Cardiac fibroblast (primary cell): ENCODE results near the gene MACROD2.
A peak's percentile ranks its signal among the peaks of the same experiment; 100 is the strongest.
"Not testable (repeated sequence)": the region's sequence is repeated elsewhere in the genome, so short reads cannot be mapped to it uniquely, and the experiment has no call there.

Experiments
- DNase-seq, 2 donors: peaks; one replicate each; pipeline versions ENCODE4 v3.0.0 to v3.0.0-alpha.2; 2010; ENCODE audit warnings: low read depth in 2 of 2
- H3K4me3 ChIP-seq, 2 donors: replicated peaks in 1 of 2; 1 replicate in 1 of 2; 2 replicates in 1 of 2; pipeline ENCODE4 v1.5.1; 2011; ENCODE audit warnings: low read depth in 2 of 2, low read length in 2 of 2, mild to moderate bottlenecking in 2 of 2, moderate library complexity in 1 of 2
- CTCF ChIP-seq: IDR thresholded peaks from one replicate; pipeline ENCODE4 v1.5.1; 2011; ENCODE audit warnings: low read depth, mild to moderate bottlenecking, low read length, inconsistent platforms

The MACROD2 gene

GRCh38 chr20:14264869-14265268 is 269.6 kb downstream of the MACROD2 start:
- no peak overlapping the region for H3K4me3 ChIP-seq
- TF ChIP-seq CTCF = peak; percentile 11
- DNase-seq = peak; percentile 7 to 42

GRCh38 chr20:14266246-14266645 is 270.9 kb downstream of the MACROD2 start:
- H3K4me3 ChIP-seq = no peak overlapping the region
- DNase-seq = no peak
- no peak for TF ChIP-seq CTCF

GRCh38 chr20:14270751-14271150 is 275.4 kb downstream of the MACROD2 start:
- not testable (repeated sequence) for DNase-seq

GRCh38 chr20:14282140-14282539 is 286.8 kb downstream of the MACROD2 start:
- H3K4me3 ChIP-seq = no peak overlapping the region
- DNase-seq = no peak
- TF ChIP-seq CTCF = no peak

More at GRCh38 chr20:14270751-14271150, 275.4 kb downstream of the MACROD2 start:
- H3K4me3 ChIP-seq = not testable (repeated sequence)

GRCh38 chr20:14284443-14284842 is 289.1 kb downstream of the MACROD2 start:
- TF ChIP-seq CTCF = no peak
- DNase-seq = no peak
- no peak overlapping the region for H3K4me3 ChIP-seq

GRCh38 chr20:14288341-14289330 is 293.3 kb downstream of the MACROD2 start:
- no peak overlapping the region for H3K4me3 ChIP-seq
- DNase-seq = peak in 1 of 2 donors; percentile 63
- no peak for TF ChIP-seq CTCF

GRCh38 chr20:14291502-14291901 is 296.2 kb downstream of the MACROD2 start:
- DNase-seq = no peak
- no peak for TF ChIP-seq CTCF

More at GRCh38 chr20:14291502-14291901, 296.2 kb downstream of the MACROD2 start:
- H3K4me3 ChIP-seq = no peak overlapping the region
